ENCODE results near the gene FGF8.

The FGF8 gene

GRCh38 chr10:101745074-101745696, 30.7 kb downstream of the FGF8 start:
- TF ChIP-seq GATA3 (IDR thresholded peaks at IDR 0.05; ENCODE audit: low read depth, low read length) (no peak), GATA2 (IDR thresholded peaks at IDR 0.05; ENCODE audit: low read depth, low read length) (no peak)

GRCh38 chr10:101744267-101744666, 31.6 kb downstream of the FGF8 start:
- TF ChIP-seq GATA2 (IDR thresholded peaks at IDR 0.05; ENCODE audit: low read depth, low read length), result no peak
- no peak for TF ChIP-seq GATA3 (IDR thresholded peaks at IDR 0.05; ENCODE audit: low read depth, low read length)

- TF ChIP-seq GATA3 (IDR thresholded peaks at IDR 0.05; ENCODE audit: low read depth, low read length) (no peak), GATA2 (IDR thresholded peaks at IDR 0.05; ENCODE audit: low read depth, low read length) (no peak)
Measured at GRCh38 chr10:101741938-101742337, 34.0 kb downstream of the FGF8 start.

- TF ChIP-seq GATA2 (IDR thresholded peaks at IDR 0.05; ENCODE audit: low read depth, low read length) (no peak), GATA3 (IDR thresholded peaks at IDR 0.05; ENCODE audit: low read depth, low read length) (no peak)
Measured at GRCh38 chr10:101736666-101737065, 39.2 kb downstream of the FGF8 start.

GRCh38 chr10:101732096-101732495, 43.8 kb downstream of the FGF8 start:
- TF ChIP-seq GATA3 (IDR thresholded peaks at IDR 0.05; ENCODE audit: low read depth, low read length) (no peak), GATA2 (IDR thresholded peaks at IDR 0.05; ENCODE audit: low read depth, low read length) (no peak)

- TF ChIP-seq GATA3 (IDR thresholded peaks at IDR 0.05; ENCODE audit: low read depth, low read length), result no peak
- TF ChIP-seq GATA2 (IDR thresholded peaks at IDR 0.05; ENCODE audit: low read depth, low read length), result no peak
Measured at GRCh38 chr10:101726115-101726387, 49.9 kb downstream of the FGF8 start.

- TF ChIP-seq GATA3 (IDR thresholded peaks at IDR 0.05; ENCODE audit: low read depth, low read length) (no peak), GATA2 (IDR thresholded peaks at IDR 0.05; ENCODE audit: low read depth, low read length) (no peak)
Measured at GRCh38 chr10:101725296-101726114, 50.4 kb downstream of the FGF8 start.

- TF ChIP-seq GATA3 (IDR thresholded peaks at IDR 0.05; ENCODE audit: low read depth, low read length) (no peak), GATA2 (IDR thresholded peaks at IDR 0.05; ENCODE audit: low read depth, low read length) (no peak)
Measured at GRCh38 chr10:101724446-101724845, 51.5 kb downstream of the FGF8 start.

- TF ChIP-seq GATA2 (IDR thresholded peaks at IDR 0.05; ENCODE audit: low read depth, low read length) (no peak), GATA3 (IDR thresholded peaks at IDR 0.05; ENCODE audit: low read depth, low read length) (no peak)
Measured at GRCh38 chr10:101723176-101723575, 52.7 kb downstream of the FGF8 start.

GRCh38 chr10:101721806-101722205, 54.1 kb downstream of the FGF8 start:
- TF ChIP-seq GATA3 (IDR thresholded peaks at IDR 0.05; ENCODE audit: low read depth, low read length) (no peak), GATA2 (IDR thresholded peaks at IDR 0.05; ENCODE audit: low read depth, low read length) (no peak)

GRCh38 chr10:101720606-101721230, 55.2 kb downstream of the FGF8 start:
- TF ChIP-seq GATA3 (IDR thresholded peaks at IDR 0.05; ENCODE audit: low read depth, low read length) (no peak), GATA2 (IDR thresholded peaks at IDR 0.05; ENCODE audit: low read depth, low read length) (no peak)
